Duodenal mucosa (tissue), 2 donors: Measurements from ENCODE around the gene MEIKIN.

ENCODE experiments used
- H3K27ac ChIP-seq: one replicate; pipeline ENCODE4 v1.7.0; 2013; ENCODE audit warnings: low read depth, low read length
- H3K27me3 ChIP-seq, 2 donors: one replicate each; pipeline ENCODE4 v1.7.0; 2013; ENCODE audit warnings: low read length in 2 of 2, control low read depth in 1 of 2; ENCODE audit not compliant: insufficient read depth in 2 of 2, control insufficient read depth in 1 of 2
- H3K36me3 ChIP-seq, 2 donors: one replicate each; pipeline ENCODE4 v1.7.0; 2013; ENCODE audit warnings: low read length in 2 of 2, control low read depth in 1 of 2; ENCODE audit not compliant: insufficient read depth in 2 of 2, control insufficient read depth in 1 of 2
- H3K4me1 ChIP-seq, 2 donors: one replicate each; pipeline ENCODE4 v1.7.0; 2013; ENCODE audit warnings: low read length in 2 of 2, control low read depth in 1 of 2; ENCODE audit not compliant: insufficient read depth in 2 of 2, control insufficient read depth in 1 of 2
- H3K4me3 ChIP-seq, 2 donors: one replicate each; pipeline ENCODE4 v1.7.0; 2013; ENCODE audit warnings: low read length in 2 of 2, low read depth in 1 of 2
- H3K9ac ChIP-seq, 2 donors: one replicate each; pipeline ENCODE4 v1.7.0; 2013; ENCODE audit warnings: low read length in 2 of 2, low read depth in 1 of 2
- H3K9me3 ChIP-seq, 2 donors: one replicate each; pipeline ENCODE4 v1.7.0; 2013; ENCODE audit warnings: low read length in 2 of 2, control low read depth in 1 of 2; ENCODE audit not compliant: control insufficient read depth in 1 of 2

Gene MEIKIN

GRCh38 chr5:131952301-131952857, 6.9 kb upstream of the MEIKIN start:
- Histone ChIP-seq H3K27ac (no peak overlapping the region), H3K4me1 (no peaks in the 10 kb centered on the region), H3K9me3 (no peaks in the 10 kb centered on the region), H3K9ac (no peak overlapping the region), H3K27me3 (no peaks in the 10 kb centered on the region), H3K36me3 (no peaks in the 10 kb centered on the region), H3K4me3 (no peak overlapping the region)

GRCh38 chr5:131950706-131951105, 5.2 kb upstream of the MEIKIN start:
- Histone ChIP-seq H3K9me3 (no peaks in the 10 kb centered on the region), H3K36me3 (no peaks in the 10 kb centered on the region), H3K27ac (no peak overlapping the region), H3K4me3 (no peak overlapping the region), H3K27me3 (no peaks in the 10 kb centered on the region), H3K4me1 (no peaks in the 10 kb centered on the region), H3K9ac (no peak overlapping the region)

GRCh38 chr5:131947445-131947844, 2.0 kb upstream of the MEIKIN start:
- no peaks in the 10 kb centered on the region for H3K9me3 ChIP-seq
- H3K9ac ChIP-seq = no peak overlapping the region
- H3K27me3 ChIP-seq = no peaks in the 10 kb centered on the region
- H3K36me3 ChIP-seq = no peaks in the 10 kb centered on the region
- H3K4me3 ChIP-seq = no peak overlapping the region
- H3K4me1 ChIP-seq = no peaks in the 10 kb centered on the region
- H3K27ac ChIP-seq = no peak overlapping the region

- Histone ChIP-seq H3K36me3 (no peaks in the 10 kb centered on the region), H3K9ac (no peak overlapping the region), H3K4me1 (no peaks in the 10 kb centered on the region), H3K27ac (no peak overlapping the region), H3K4me3 (no peak overlapping the region), H3K9me3 (no peaks in the 10 kb centered on the region), H3K27me3 (no peaks in the 10 kb centered on the region)
Observed at GRCh38 chr5:131944702-131945550, 537 bp downstream of the MEIKIN start.

DNA sequence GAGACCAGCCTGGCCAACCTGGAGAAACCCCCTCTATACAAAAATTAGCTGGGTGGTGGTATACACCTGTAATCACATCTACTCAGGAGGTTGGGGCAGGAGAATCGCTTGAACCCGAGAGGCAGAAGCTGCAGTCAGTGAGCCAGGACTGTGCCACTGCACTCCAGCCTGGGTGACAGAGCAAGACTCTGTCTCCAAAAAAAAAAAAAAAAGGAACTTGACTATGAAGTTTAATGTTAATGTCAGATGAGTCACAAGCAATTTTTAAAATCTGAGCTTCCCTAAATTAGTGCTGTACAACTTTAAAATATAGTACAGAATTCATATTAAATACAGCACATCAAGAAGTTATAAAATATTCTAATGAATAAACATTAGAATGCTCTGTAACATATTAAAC, 1.5 kb downstream of the MEIKIN start:
- Histone ChIP-seq H3K4me1 (no peaks in the 10 kb centered on the region), H3K4me3 (no peak overlapping the region), H3K9me3 (no peaks in the 10 kb centered on the region), H3K9ac (no peak overlapping the region), H3K36me3 (no peaks in the 10 kb centered on the region), H3K27ac (no peak overlapping the region), H3K27me3 (no peaks in the 10 kb centered on the region)

- Histone ChIP-seq H3K36me3 (no peaks in the 10 kb centered on the region), H3K4me3 (no peak overlapping the region), H3K4me1 (no peaks in the 10 kb centered on the region), H3K27me3 (no peaks in the 10 kb centered on the region), H3K27ac (no peak overlapping the region), H3K9me3 (no peaks in the 10 kb centered on the region), H3K9ac (no peak overlapping the region)
Observed at GRCh38 chr5:131942016-131942415, 3.4 kb downstream of the MEIKIN start.

GRCh38 chr5:131939690-131940345, 5.6 kb downstream of the MEIKIN start:
- Histone ChIP-seq H3K9ac (no peak overlapping the region), H3K4me3 (no peak overlapping the region), H3K27me3 (no peaks in the 10 kb centered on the region), H3K9me3 (no peaks in the 10 kb centered on the region), H3K27ac (no peak overlapping the region), H3K36me3 (no peaks in the 10 kb centered on the region), H3K4me1 (no peaks in the 10 kb centered on the region)

DNA sequence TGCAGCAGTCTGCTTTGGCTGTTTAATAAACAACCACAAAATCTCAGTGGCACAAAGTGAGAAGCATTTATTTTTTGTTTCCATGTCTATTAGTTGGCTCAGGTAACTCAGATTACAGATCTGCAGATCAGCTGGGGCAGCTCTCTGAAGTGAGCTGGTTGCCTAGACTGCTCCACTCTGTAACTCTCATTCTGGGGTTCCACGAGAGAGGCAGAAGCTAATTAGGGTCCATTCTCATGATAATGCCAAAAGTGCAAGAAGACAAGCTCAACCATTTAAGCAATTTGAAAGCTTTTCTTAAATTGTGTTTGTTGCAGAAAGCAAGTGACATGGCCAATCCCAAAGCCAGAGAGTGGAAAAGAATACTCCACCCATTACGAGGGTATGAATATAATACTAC, 13.2 kb downstream of the MEIKIN start:
- Histone ChIP-seq H3K27ac (no peak overlapping the region), H3K27me3 (no peaks in the 10 kb centered on the region), H3K9me3 (peaks cover 6 to 12% of the 10 kb centered on the region in 2 donors), H3K36me3 (no peaks in the 10 kb centered on the region), H3K4me3 (no peak overlapping the region), H3K9ac (no peak overlapping the region), H3K4me1 (no peaks in the 10 kb centered on the region)

DNA sequence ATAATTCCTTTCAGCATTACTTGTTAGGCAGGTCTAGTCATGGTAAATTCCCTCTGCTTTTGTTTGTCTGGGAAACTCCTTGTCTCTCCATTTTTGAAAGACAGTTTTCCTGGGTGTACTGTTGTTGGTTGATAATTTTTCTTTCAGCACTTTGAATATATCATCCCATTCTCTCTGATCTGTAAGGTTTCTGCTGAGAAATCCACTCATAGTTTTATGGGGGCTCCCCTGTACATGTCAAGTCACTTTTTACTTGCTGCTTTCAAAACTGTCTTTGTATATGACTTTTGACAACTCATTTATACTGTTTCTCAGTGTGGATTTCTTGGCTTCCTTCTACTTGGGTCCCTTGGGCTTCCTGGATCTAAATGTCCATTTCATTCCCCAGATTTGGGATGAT, 16.5 kb downstream of the MEIKIN start:
- H3K4me3 ChIP-seq = no peak overlapping the region
- H3K27me3 ChIP-seq = no peaks in the 10 kb centered on the region
- H3K4me1 ChIP-seq = no peaks in the 10 kb centered on the region
- no peak overlapping the region for H3K9ac ChIP-seq
- H3K9me3 ChIP-seq = peaks cover 6 to 24% of the 10 kb centered on the region in 2 donors
- H3K27ac ChIP-seq = no peak overlapping the region
- H3K36me3 ChIP-seq = no peaks in the 10 kb centered on the region

GRCh38 chr5:131926168-131926567, 19.3 kb downstream of the MEIKIN start:
- Histone ChIP-seq H3K27me3 (no peaks in the 10 kb centered on the region), H3K36me3 (no peaks in the 10 kb centered on the region), H3K4me1 (no peaks in the 10 kb centered on the region), H3K4me3 (no peak overlapping the region), H3K9ac (no peak overlapping the region), H3K27ac (no peak overlapping the region), H3K9me3 (peaks cover 6 to 24% of the 10 kb centered on the region in 2 donors)
